ENCODE measurements around the gene CAPRIN1.

The CAPRIN1 gene

DNA sequence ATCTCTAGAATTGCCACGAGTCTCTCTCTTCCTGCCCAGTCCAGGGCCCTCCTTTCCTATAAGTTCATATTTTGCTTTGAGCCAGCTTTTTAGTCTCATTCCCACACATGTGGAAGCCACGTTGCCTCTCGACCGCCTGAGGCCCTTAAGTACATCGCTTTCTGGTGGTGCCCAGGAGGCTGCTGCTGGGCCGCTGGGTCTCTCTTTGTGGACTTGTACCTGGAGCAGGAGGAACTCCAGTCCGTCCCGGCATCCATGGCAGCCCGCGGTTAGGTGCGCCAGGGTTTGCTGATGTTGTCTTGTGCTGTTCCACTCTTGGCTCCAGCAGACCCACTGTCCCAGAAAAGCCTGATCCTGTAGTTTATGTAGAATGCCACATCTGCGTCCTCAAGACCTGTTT is 94.9 kb downstream of the CAPRIN1 start:
- DNase-seq: no peak

- DNase-seq: no peak
Observed at GRCh38 chr11:34146866-34147265, 95.3 kb downstream of the CAPRIN1 start.

- no peak for DNase-seq
Observed at GRCh38 chr11:34147581-34147980, 96.0 kb downstream of the CAPRIN1 start.

DNA sequence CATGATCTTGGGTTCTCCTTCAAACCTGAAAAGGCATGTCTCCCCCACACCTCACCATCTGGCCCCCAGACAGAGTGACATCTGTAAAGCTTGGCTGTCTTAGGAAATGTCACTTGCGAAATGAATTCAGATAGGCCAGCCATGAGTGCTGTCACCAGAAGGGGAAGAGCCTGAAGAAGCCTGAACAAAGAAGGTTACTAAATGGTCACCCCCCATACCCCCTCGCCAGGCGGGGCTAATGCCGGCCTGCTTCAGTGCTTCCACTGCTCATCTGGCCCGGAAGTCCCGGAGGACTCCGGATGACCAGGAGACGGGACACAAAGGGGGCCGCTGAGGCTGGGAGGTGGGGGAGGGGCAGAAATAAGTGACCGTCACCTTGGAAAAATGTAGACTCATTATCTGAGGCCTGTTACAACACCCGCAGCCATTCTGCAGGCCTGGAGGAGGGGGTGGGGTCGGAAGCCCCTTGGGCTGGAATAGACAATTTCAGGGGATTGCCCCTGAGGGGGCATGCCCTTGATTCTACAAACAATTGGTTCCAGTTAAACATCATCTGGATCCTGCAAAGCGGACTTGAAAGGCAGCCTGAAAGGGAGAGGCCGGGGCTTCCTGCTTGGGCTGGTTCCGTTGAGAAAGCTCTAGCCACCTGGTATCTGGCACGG is 97.1 kb downstream of the CAPRIN1 start:
- DNase-seq: no peak

DNA sequence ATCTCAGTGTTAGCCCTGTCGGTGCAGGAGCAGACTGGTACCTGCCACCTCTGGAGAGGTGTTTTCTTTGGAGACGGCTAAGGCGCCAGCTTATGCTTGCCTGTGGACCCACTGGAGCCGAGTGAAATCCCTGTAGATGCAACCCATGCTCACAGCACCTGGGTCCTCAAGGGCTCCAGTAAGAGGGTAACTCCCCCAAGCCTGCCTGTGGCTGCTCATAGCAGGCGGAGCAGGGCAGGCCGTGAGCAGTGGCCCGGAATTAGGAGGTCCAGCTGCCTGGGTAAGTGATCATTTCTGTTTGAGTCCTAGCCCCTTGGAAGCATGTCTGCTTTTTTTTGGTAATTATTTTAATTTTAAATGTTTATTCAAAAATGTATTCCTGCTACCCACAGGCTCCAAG is 97.7 kb downstream of the CAPRIN1 start:
- no peak for DNase-seq

DNA sequence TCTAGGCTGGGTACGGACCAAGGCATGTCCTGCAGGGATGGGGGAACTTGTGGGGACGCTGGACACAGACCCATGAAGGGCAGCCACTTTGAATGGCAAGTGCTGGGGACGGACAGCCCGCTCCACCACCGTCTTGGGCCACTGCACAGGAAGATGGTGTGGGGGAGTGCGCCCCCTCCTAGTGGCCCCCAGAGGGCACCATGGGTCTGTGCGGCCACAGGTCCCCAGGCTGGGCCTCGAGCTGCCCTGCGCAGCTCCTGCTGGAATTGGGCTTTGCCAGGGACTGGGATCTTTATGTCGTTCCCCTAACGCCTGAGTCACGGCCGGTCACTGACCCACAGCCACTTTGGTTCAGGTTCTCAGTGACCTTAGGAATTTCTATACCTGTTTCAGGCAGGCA is 98.3 kb downstream of the CAPRIN1 start:
- DNase-seq: peak; percentile 18

GRCh38 chr11:34150494-34151151 is 99.1 kb downstream of the CAPRIN1 start:
- peak; percentile 69 for DNase-seq

Measured in fibroblast of skin of right biceps (primary cell).